ENCODE measurements around the gene EFCAB8.
"Not testable (repeated sequence)": the region's sequence is repeated elsewhere in the genome, so short reads cannot be mapped to it uniquely, and the experiment has no call there.

- not testable (repeated sequence) for TF ChIP-seq CTCF (IDR thresholded peaks at IDR 0.05; ENCODE audit: low read length); EZH2 (optimal IDR thresholded peaks at IDR 0.05; ENCODE audit: low read depth, low read length)
These were observed 103.9 kb downstream of the EFCAB8 start for GRCh38 chr20:32962646-32963045.
